Stimulated activated CD4-positive, alpha-beta T cell treated with anti-CD3 and anti-CD28 coated beads, Interleukin-4, amount 100 ng/mL, for 48 hours (primary cell): Measurements from ENCODE around the gene GBGT1.
A peak's percentile ranks its signal among the peaks of the same experiment; 100 is the strongest.

Experiments
- DNase-seq, 2 donors: peaks; one replicate each; pipeline ENCODE4 v3.0.0-alpha.2; 2020; ENCODE audit warnings: low read depth in 2 of 2

The GBGT1 gene

GRCh38 chr9:133113949-133114885 is 49.5 kb downstream of the GBGT1 start:
- DNase-seq = no peak

GRCh38 chr9:133113163-133113948 is 50.4 kb downstream of the GBGT1 start:
- DNase-seq = no peak

- no peak for DNase-seq
Observed at GRCh38 chr9:133112663-133113026, 51.1 kb downstream of the GBGT1 start.

GRCh38 chr9:133111808-133112662 is 51.7 kb downstream of the GBGT1 start:
- DNase-seq = no peak

- no peak for DNase-seq
Observed at GRCh38 chr9:133109931-133110650, 53.6 kb downstream of the GBGT1 start.

- no peak for DNase-seq
Observed at GRCh38 chr9:133108794-133109641, 54.7 kb downstream of the GBGT1 start.

- DNase-seq = no peak
Observed at GRCh38 chr9:133107961-133108793, 55.5 kb downstream of the GBGT1 start.

GRCh38 chr9:133107245-133107722 is 56.4 kb downstream of the GBGT1 start:
- DNase-seq = no peak

GRCh38 chr9:133106511-133107244 is 57.0 kb downstream of the GBGT1 start:
- DNase-seq = no peak

GRCh38 chr9:133105461-133105770 is 58.3 kb downstream of the GBGT1 start:
- no peak for DNase-seq

- no peak for DNase-seq
Observed at GRCh38 chr9:133104718-133105460, 58.8 kb downstream of the GBGT1 start.

- no peak for DNase-seq
Observed at GRCh38 chr9:133103987-133104505, 59.7 kb downstream of the GBGT1 start.

- DNase-seq = peak in 1 of 2 donors; percentile 45
Observed at GRCh38 chr9:133103183-133103986, 60.3 kb downstream of the GBGT1 start.
